CD14-positive monocyte (primary cell): ENCODE measurements around the gene GNA12. TPM values are rescaled to one million over a fixed set of nuclear protein-coding genes. Genes with fewer than 3 reads are reported as not detected.
A peak's percentile ranks its signal among the peaks of the same experiment; 100 is the strongest.
"Not testable (repeated sequence)": the region's sequence is repeated elsewhere in the genome, so short reads cannot be mapped to it uniquely, and the experiment has no call there.

Experiments
- DNase-seq, 3 donors: peaks; one replicate each; pipeline ENCODE4 v3.0.0-alpha.2; 2011 to 2022
- H2AFZ ChIP-seq: 2 replicates; pipeline ENCODE4 v1.6.0; 2012; ENCODE audit warnings: mild to moderate bottlenecking, low read depth, low read length, inconsistent platforms; ENCODE audit not compliant: insufficient read depth, poor library complexity, severe bottlenecking
- H3K27ac ChIP-seq, 2 donors: 1 replicate in 1 of 2; 2 replicates in 1 of 2; pipeline ENCODE4 v1.5.1; 2012 to 2013; ENCODE audit warnings: low read length in 2 of 2, control low read depth in 1 of 2, inconsistent platforms in 1 of 2, low read depth in 1 of 2, mild to moderate bottlenecking in 1 of 2
- H3K27me3 ChIP-seq, 2 donors: one replicate each; pipeline versions ENCODE4 v1.6.0 to v1.6.1; 2011 to 2013; ENCODE audit warnings: low read length in 2 of 2; ENCODE audit not compliant: control insufficient read depth in 2 of 2, insufficient read depth in 2 of 2
- H3K36me3 ChIP-seq, 2 donors: replicated peaks in 1 of 2; 1 replicate in 1 of 2; 2 replicates in 1 of 2; pipeline versions ENCODE4 v1.5.1 to v1.6.1; 2012 to 2013; ENCODE audit warnings: low read length in 2 of 2, control low read depth in 1 of 2, inconsistent platforms in 1 of 2, mild to moderate bottlenecking in 1 of 2; ENCODE audit not compliant: insufficient read depth in 2 of 2, control insufficient read depth in 1 of 2
- H3K4me1 ChIP-seq, 2 donors: 1 replicate in 1 of 2; 2 replicates in 1 of 2; pipeline versions ENCODE4 v1.5.1 to v1.6.1; 2012 to 2013; ENCODE audit warnings: low read length in 2 of 2, control low read depth in 1 of 2, inconsistent platforms in 1 of 2, mild to moderate bottlenecking in 1 of 2, moderate library complexity in 1 of 2; ENCODE audit not compliant: insufficient read depth in 2 of 2, control insufficient read depth in 1 of 2
- H3K4me2 ChIP-seq: replicated peaks from 2 replicates; pipeline ENCODE3; 2012; ENCODE audit warnings: low read length, moderate library complexity, mild to moderate bottlenecking; ENCODE audit not compliant: poor library complexity, severe bottlenecking; ENCODE audit errors: extremely low read depth
- H3K4me3 ChIP-seq, 3 experiments: fragments of 200-600 bp in 1 of 3; sonication (generic) in 1 of 3; replicated peaks in 1 of 3; 1 replicate in 2 of 3; 2 replicates in 1 of 3; pipeline ENCODE4 v1.5.1; 2011 to 2013; ENCODE audit warnings: low read length in 3 of 3, mild to moderate bottlenecking in 3 of 3, control low read depth in 2 of 3, low read depth in 2 of 3, inconsistent platforms in 1 of 3, moderate library complexity in 1 of 3
- H3K79me2 ChIP-seq: 2 replicates; pipeline ENCODE4 v1.6.0; 2012; ENCODE audit warnings: mild to moderate bottlenecking, control low read depth, inconsistent platforms, low read length, moderate library complexity; ENCODE audit not compliant: insufficient read depth
- H3K9ac ChIP-seq: 2 replicates; pipeline ENCODE4 v1.6.0; 2017; ENCODE audit warnings: low read length, mild to moderate bottlenecking; ENCODE audit not compliant: insufficient read depth, poor library complexity, severe bottlenecking
- H3K9me3 ChIP-seq, 2 donors: replicated peaks in 1 of 2; 1 replicate in 1 of 2; 2 replicates in 1 of 2; pipeline versions ENCODE4 v1.5.1 to v1.6.1; 2012 to 2013; ENCODE audit warnings: low read length in 2 of 2, control low read depth in 1 of 2; ENCODE audit not compliant: control insufficient read depth in 1 of 2, insufficient read depth in 1 of 2
- H4K20me1 ChIP-seq: 2 replicates; pipeline ENCODE4 v1.6.0; 2012; ENCODE audit warnings: mild to moderate bottlenecking, low read length, control low read depth, moderate library complexity; ENCODE audit not compliant: insufficient read depth
- H3K27ac Mint-ChIP-seq, 7 donors: one replicate each; pipeline ENCODE4 v1.8.0; 2020; ENCODE audit warnings: mild to moderate bottlenecking in 7 of 7, mixed read lengths in 7 of 7, moderate library complexity in 6 of 7, inconsistent platforms in 2 of 7
- H3K27me3 Mint-ChIP-seq, 3 donors: one replicate each; pipeline ENCODE4 v1.8.0; 2021 to 2022; ENCODE audit warnings: low read depth in 3 of 3, mild to moderate bottlenecking in 3 of 3, mixed read lengths in 3 of 3, moderate library complexity in 3 of 3, inconsistent platforms in 1 of 3
- H3K36me3 Mint-ChIP-seq, 2 donors: one replicate each; pipeline ENCODE4 v1.8.0; 2020; ENCODE audit warnings: mixed read lengths in 2 of 2, inconsistent platforms in 1 of 2, mild to moderate bottlenecking in 1 of 2
- H3K4me1 Mint-ChIP-seq: one replicate; pipeline ENCODE4 v1.8.0; 2020; ENCODE audit warnings: mild to moderate bottlenecking, mixed read lengths
- H3K4me3 Mint-ChIP-seq, 2 donors: one replicate each; pipeline ENCODE4 v1.8.0; 2020; ENCODE audit warnings: mild to moderate bottlenecking in 2 of 2, mixed read lengths in 2 of 2, moderate library complexity in 1 of 2
- H3K9me3 Mint-ChIP-seq, 7 donors: one replicate each; pipeline ENCODE4 v1.8.0; 2020 to 2022; ENCODE audit warnings: mixed read lengths in 7 of 7, mild to moderate bottlenecking in 6 of 7, moderate library complexity in 6 of 7, inconsistent platforms in 2 of 7
- WGBS: methylation state at CpG from one replicate; pipeline ENCODE4 v1.1.5; 2013; ENCODE audit warnings: missing lambda C conversion rate; ENCODE audit not compliant: insufficient coverage; 5-methylcytosine and 5-hydroxymethylcytosine counted together
- intact Hi-C, 2 donors: fragments of 100-400 bp; cut with micrococcal nuclease; formaldehyde crosslinking; loops; one replicate each; pipeline versions ENCODE4 v1.15.0 to v1.15.1; 2023
- polyA plus RNA-seq, 3 donors: library from polyadenylated mRNA; depleted of rRNA in 1 of 3; unstranded in 2 of 3; stranded (reverse) in 1 of 3; fragments of 300-500 nt in 2 of 3; fragments of >200 nt in 1 of 3; fragmentation: Illumina TruSeq in 2 of 3; gene quantifications; 1 replicate in 2 of 3; 2 replicates in 1 of 3; pipeline ENCODE4 v1.2.3, GENCODE V29; 2012 to 2021
- TF ChIP-seq, protein P1 (sequence below): fragments of 200-600 bp; IDR thresholded peaks from one replicate; pipeline ENCODE4 v1.8.0; 2022; ENCODE audit warnings: antibody characterized with exemption, mild to moderate bottlenecking

Gene GNA12
- polyA plus RNA-seq, 3 donors: 3.4 to 25.9 (median 10.6) TPM

DNA sequence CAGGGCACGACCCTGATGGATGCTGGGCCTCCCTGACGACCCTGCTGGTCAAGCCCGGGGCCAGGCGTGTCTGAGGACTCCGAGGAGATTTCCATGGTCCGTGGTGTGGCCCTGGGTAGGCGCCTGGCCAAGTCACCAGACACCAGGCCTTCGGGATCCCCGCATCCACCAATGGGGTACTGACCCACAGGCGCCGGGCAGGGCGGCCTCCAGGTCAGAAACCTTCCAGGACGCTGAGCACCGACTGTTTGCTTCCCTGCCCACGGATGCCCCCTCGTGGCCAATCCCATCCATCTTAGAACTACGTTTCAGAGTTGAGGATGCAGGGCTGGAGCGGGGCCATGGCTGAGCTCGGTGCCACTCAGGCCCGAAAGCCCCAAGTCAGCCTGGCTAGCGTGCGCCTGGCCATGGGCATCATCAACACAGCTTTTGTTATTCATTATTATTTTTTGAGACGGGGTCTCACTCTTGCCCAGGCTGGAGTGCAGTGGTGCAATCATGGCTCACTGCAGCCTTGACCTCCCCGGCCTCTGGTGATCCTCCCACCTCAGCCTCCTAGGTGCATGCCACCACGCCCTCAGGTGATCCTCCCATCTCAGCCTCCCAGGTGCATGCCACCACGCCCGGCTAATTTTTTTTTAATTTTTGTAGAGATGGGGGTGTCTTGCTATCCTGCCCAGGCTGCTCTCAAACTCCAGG is 163.2 kb downstream of the GNA12 start:
- no peak overlapping the region for H3K4me3 Mint-ChIP-seq
- peaks cover 12 to 41% (median 14%) of the 10 kb centered on the region in 3 donors for H3K27me3 Mint-ChIP-seq
- H3K27ac Mint-ChIP-seq: no peak overlapping the region

DNA sequence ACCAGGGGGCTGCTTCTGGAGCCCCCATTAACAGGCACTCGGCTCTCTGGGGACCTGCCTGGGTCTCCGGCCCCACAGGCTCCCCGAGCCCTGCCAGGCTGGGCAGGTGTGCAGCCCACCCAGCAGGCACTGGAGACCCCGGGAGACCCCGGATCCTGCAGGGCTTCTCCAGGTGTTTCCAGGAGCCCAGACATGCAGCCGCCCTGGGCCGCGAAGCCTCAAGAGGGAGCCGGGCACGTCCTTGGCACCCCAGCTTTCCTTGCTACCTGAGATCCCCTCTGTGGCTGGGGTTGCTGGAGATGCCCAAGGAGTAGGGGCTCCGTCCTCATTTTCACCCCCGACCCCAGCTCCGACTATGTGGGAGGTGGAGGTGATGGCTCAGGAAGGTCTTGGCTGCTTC is 163.9 kb downstream of the GNA12 start:
- intact Hi-C loops: loop anchor here (5.0 kb wide), 1 partner anchor 228 kb away; no protein-coding TSS in a partner anchor
- no peak overlapping the region for H3K4me2 ChIP-seq
- H3K79me2 ChIP-seq: no peaks in the 10 kb centered on the region
- no peak overlapping the region for H3K4me3 ChIP-seq
- TF ChIP-seq, protein P1, sequence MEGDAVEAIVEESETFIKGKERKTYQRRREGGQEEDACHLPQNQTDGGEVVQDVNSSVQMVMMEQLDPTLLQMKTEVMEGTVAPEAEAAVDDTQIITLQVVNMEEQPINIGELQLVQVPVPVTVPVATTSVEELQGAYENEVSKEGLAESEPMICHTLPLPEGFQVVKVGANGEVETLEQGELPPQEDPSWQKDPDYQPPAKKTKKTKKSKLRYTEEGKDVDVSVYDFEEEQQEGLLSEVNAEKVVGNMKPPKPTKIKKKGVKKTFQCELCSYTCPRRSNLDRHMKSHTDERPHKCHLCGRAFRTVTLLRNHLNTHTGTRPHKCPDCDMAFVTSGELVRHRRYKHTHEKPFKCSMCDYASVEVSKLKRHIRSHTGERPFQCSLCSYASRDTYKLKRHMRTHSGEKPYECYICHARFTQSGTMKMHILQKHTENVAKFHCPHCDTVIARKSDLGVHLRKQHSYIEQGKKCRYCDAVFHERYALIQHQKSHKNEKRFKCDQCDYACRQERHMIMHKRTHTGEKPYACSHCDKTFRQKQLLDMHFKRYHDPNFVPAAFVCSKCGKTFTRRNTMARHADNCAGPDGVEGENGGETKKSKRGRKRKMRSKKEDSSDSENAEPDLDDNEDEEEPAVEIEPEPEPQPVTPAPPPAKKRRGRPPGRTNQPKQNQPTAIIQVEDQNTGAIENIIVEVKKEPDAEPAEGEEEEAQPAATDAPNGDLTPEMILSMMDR: no peak
- Mint-ChIP-seq H3K4me1 (peaks cover 2% of the 10 kb centered on the region), H3K4me3 (no peak overlapping the region), H3K27ac (peak overlapping the region in 1 of 7 donors; percentile 12), H3K9me3 (peaks cover 0 to 5% (median 3%) of the 10 kb centered on the region in 7 donors), H3K27me3 (peaks cover 6 to 34% (median 13%) of the 10 kb centered on the region in 3 donors), H3K36me3 (no peaks in the 10 kb centered on the region)
- no peaks in the 10 kb centered on the region for H3K36me3 ChIP-seq
- no peak overlapping the region for H3K9ac ChIP-seq
- H3K4me1 ChIP-seq: peaks cover 3 to 4% of the 10 kb centered on the region in 2 donors
- H3K9me3 ChIP-seq: peaks cover 0 to 4% of the 10 kb centered on the region in 2 donors
- H2AFZ ChIP-seq: no peak overlapping the region
- 87% methylated on average over 10 of the region's 13 CpGs for WGBS
- peaks cover 0 to 4% of the 10 kb centered on the region in 2 donors for H3K27me3 ChIP-seq
- no peak overlapping the region for H3K27ac ChIP-seq
- DNase-seq: no peak
- H4K20me1 ChIP-seq: no peaks in the 10 kb centered on the region

More for the DNA sequence above, 163.2 kb downstream of the GNA12 start:
- peaks cover 2% of the 10 kb centered on the region for H3K4me1 Mint-ChIP-seq
- Histone ChIP-seq H3K4me2 (no peak overlapping the region), H3K79me2 (no peaks in the 10 kb centered on the region), H3K9me3 (no peaks in the 10 kb centered on the region), H4K20me1 (no peaks in the 10 kb centered on the region), H3K4me3 (no peak overlapping the region), H2AFZ (no peak overlapping the region), H3K4me1 (peaks cover 3 to 4% of the 10 kb centered on the region in 2 donors), H3K9ac (no peak overlapping the region), H3K36me3 (no peaks in the 10 kb centered on the region), H3K27ac (no peak overlapping the region), H3K27me3 (peaks cover 0 to 7% of the 10 kb centered on the region in 2 donors)
- intact Hi-C loops: loop anchor here (5.0 kb wide), 1 partner anchor 229 kb away; no protein-coding TSS in a partner anchor
- WGBS: 51% methylated on average over 21 of the region's 27 CpGs
- peak; percentile 69 to 77 (median 73) for DNase-seq
- peaks cover 0 to 2% (median 0%) of the 10 kb centered on the region in 7 donors for H3K9me3 Mint-ChIP-seq
- H3K36me3 Mint-ChIP-seq: no peaks in the 10 kb centered on the region
- TF ChIP-seq, protein P1: peak; percentile 81

DNA sequence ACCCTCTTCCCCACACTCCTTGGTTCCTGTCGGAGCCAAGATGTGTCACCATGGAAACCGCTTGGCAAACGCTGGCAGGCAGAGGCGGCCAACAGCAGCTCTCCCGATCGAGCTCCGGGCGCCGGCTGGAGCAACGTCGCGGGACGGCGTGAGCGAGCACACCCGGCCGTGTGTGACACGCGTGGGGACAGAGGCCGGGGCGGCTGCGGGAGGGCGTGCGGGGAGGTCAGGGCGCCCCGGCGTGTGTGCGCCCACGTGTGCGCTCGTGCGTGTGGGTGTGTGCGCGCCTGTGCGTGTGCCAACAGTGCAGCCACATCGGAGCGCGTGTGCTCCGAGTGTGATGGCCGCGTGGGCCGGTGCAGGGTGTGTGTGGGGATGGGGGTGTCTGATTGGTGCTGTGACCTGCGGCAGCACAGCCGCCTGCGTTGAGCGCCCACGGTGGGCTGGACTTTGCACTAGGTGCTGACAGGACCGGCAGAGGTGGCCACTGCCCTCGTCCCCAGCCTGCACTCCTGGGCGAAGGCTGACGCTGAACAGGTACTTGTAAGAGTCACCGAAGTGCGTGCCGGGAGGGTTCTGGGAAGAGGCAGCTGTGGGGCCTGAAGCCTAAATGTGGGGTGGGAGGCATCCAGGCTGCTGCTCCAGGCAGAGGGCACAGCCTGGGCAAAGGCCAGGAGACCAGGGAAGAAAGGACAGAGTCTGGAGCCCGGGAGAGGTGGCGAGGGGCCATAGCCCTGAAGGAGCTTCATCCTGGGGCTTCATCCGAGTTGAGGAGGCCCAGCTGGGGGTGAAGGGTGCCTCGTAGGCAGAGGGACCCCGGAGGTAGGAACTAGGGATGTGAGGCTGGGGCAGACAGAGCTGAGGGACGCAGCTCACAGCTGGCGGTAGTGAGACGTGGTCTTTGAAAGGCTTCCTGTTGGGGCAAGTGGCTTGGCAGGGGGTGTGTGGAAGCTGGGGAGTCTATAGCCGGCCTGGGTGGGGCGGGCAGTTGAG is 164.7 kb downstream of the GNA12 start:
- not testable (repeated sequence) for H3K4me1 Mint-ChIP-seq, H3K79me2 ChIP-seq, H3K27ac ChIP-seq, H3K4me2 ChIP-seq, H3K4me1 ChIP-seq, H3K9me3 ChIP-seq, H4K20me1 ChIP-seq, H3K9ac ChIP-seq, DNase-seq, H2AFZ ChIP-seq, H3K4me3 ChIP-seq, H3K27me3 ChIP-seq, H3K36me3 ChIP-seq, H3K36me3 Mint-ChIP-seq
- peak overlapping the region in 2 of 7 donors; percentile 10 to 12 for H3K27ac Mint-ChIP-seq
- 88% methylated on average over 29 of the region's 64 CpGs for WGBS
- intact Hi-C loops: loop anchor here (5.0 kb wide), 1 partner anchor 227 kb away; no protein-coding TSS in a partner anchor
- H3K9me3 Mint-ChIP-seq: peaks cover 2 to 13% (median 5%) of the 10 kb centered on the region in 7 donors
- H3K4me3 Mint-ChIP-seq: peak overlapping the region in 1 of 2 donors; percentile 26
- H3K27me3 Mint-ChIP-seq: peaks cover 5 to 33% (median 16%) of the 10 kb centered on the region in 3 donors
